ENCODE measurements around the gene LILRA1.
"Not testable (repeated sequence)": the region's sequence is repeated elsewhere in the genome, so short reads cannot be mapped to it uniquely, and the experiment has no call there.

LILRA1 gene

DNA sequence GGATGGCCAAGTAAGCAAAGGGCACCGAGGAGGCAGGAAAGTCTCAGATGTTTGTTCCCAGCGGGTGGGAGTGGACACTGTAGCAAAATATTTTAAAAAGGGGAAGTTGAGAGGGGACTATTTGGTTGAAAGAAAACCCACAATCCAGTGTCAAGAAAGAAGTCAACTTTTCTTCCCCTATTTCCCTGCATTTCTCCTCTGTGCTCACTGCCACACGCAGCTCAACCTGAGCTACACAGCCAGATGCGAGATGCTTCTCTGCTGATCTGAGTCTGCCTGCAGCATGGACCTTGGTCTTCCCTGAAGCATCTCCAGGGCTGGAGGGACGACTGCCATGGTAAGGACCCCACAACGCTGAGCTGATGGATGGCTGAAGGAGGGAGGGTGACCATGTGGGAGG is at the start of gene LILRA1:
Gene LILRA1 (plus strand): TSS at position 188 of the 400 bp plus-strand sequence. CDS start 613 bp downstream, outside the sequence.
- peaks cover 88% of the 10 kb centered on the region for H3K9me3 Mint-ChIP-seq
- not testable (repeated sequence) for H3K27ac Mint-ChIP-seq, DNase-seq

DNA sequence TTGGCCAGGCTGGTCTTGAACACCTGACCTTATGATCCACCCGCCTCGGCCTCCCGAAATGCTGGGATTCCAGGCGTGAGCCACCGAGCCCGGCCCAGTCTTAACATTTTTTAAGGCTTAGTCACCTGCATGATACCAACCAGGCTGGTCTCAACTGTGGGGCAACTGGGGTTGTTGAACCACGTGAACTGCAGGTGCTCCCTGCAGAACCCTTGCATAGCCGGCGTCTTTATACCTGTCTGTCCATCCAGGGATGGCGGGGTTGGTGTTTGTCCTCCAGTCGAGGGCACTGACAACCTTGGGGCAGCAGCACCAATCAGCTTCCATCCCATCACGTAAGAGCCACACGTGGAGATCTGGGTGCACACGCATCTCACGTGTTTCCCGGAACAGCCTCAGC is 44.6 kb upstream of the LILRA1 start:
- Mint-ChIP-seq H3K9me3 (peaks cover 95% of the 10 kb centered on the region), H3K27ac (no peak overlapping the region), H3K36me3 (ENCODE audit: low read depth) (peaks cover 7% of the 10 kb centered on the region), H3K4me3 (no peak overlapping the region), H3K4me1 (no peaks in the 10 kb centered on the region), H3K27me3 (ENCODE audit: low read depth, poor library complexity) (peaks cover 3% of the 10 kb centered on the region)
- no peak for TF ChIP-seq CTCF (IDR thresholded peaks at IDR 0.05)
- no peak for DNase-seq

More for the DNA sequence above, at the start of gene LILRA1:
- H3K4me1 Mint-ChIP-seq; H3K4me3 Mint-ChIP-seq; H3K36me3 Mint-ChIP-seq (ENCODE audit: low read depth); H3K27me3 Mint-ChIP-seq (ENCODE audit: low read depth, poor library complexity): not testable (repeated sequence)

DNA sequence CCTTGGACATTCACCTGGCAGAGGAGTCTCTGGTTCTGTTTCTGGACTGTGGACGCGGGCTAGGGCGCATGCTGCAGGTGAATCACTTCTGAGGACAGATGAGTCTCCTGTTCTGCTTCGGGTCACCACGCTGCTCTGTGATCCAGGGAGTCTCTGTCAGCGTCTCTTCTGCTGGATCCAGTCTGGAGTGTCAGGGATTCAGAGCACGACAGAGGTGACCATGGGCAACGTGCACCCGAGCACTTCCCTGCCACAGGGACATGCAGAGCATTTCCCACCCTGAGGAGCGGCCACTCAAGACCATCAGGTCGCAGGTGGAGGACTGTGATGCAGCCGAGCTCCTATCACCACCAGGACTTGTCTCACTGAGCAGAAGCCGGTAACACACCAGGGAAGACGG is 44.2 kb upstream of the LILRA1 start:
- H3K27ac Mint-ChIP-seq = no peak overlapping the region
- H3K36me3 Mint-ChIP-seq (ENCODE audit: low read depth) = peaks cover 7% of the 10 kb centered on the region
- H3K4me3 Mint-ChIP-seq = no peak overlapping the region
- H3K27me3 Mint-ChIP-seq (ENCODE audit: low read depth, poor library complexity) = peaks cover 4% of the 10 kb centered on the region
- no peak for DNase-seq
- no peaks in the 10 kb centered on the region for H3K4me1 Mint-ChIP-seq
- H3K9me3 Mint-ChIP-seq = peaks cover 95% of the 10 kb centered on the region
- TF ChIP-seq CTCF (IDR thresholded peaks at IDR 0.05) = no peak

GRCh38 chr19:54551293-54551692 is 42.1 kb upstream of the LILRA1 start:
- no peak for DNase-seq
- Mint-ChIP-seq H3K27me3 (ENCODE audit: low read depth, poor library complexity) (peaks cover 8% of the 10 kb centered on the region), H3K36me3 (ENCODE audit: low read depth) (peaks cover 7% of the 10 kb centered on the region), H3K4me3 (no peak overlapping the region), H3K4me1 (no peaks in the 10 kb centered on the region), H3K9me3 (peaks cover 91% of the 10 kb centered on the region), H3K27ac (no peak overlapping the region)
- no peak for TF ChIP-seq CTCF (IDR thresholded peaks at IDR 0.05)

GRCh38 chr19:54551950-54552912 is 41.2 kb upstream of the LILRA1 start:
- H3K27me3 Mint-ChIP-seq (ENCODE audit: low read depth, poor library complexity) = peaks cover 8% of the 10 kb centered on the region
- H3K4me3 Mint-ChIP-seq = no peak overlapping the region
- no peak overlapping the region for H3K27ac Mint-ChIP-seq
- H3K36me3 Mint-ChIP-seq (ENCODE audit: low read depth) = peaks cover 7% of the 10 kb centered on the region
- H3K4me1 Mint-ChIP-seq = no peaks in the 10 kb centered on the region
- TF ChIP-seq CTCF (IDR thresholded peaks at IDR 0.05) = no peak
- peaks cover 86% of the 10 kb centered on the region for H3K9me3 Mint-ChIP-seq
- DNase-seq = no peak

DNA sequence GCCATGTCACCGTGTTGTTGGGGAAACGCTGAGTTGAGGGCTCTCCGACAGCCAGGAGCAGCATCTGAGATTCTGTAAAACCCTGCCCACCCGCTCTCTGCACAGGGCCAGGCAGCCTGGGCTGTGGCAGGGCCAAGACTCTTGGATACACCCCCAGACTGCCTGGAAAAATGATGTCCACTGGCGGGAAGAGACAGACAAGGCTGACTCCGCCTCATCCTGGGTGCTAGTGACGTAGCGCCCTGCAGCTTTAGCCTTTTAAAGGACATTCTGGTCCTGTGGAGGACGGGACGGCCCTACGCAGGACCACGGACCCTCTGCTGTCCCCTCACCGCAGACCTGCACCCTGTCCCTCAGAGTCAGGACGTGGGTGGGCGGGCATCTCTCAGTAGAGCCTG is 40.5 kb upstream of the LILRA1 start:
- Mint-ChIP-seq H3K27ac (no peak overlapping the region), H3K4me3 (no peak overlapping the region), H3K9me3 (peaks cover 79% of the 10 kb centered on the region), H3K36me3 (ENCODE audit: low read depth) (peaks cover 7% of the 10 kb centered on the region), H3K4me1 (no peaks in the 10 kb centered on the region), H3K27me3 (ENCODE audit: low read depth, poor library complexity) (peaks cover 6% of the 10 kb centered on the region)
- TF ChIP-seq CTCF (IDR thresholded peaks at IDR 0.05) = no peak
- no peak for DNase-seq

All from nephron progenitor cell (in vitro differentiated cells).